Astrocyte of the cerebellum (primary cell): ENCODE results near the gene UGT2B10.
"Not testable (repeated sequence)": the region's sequence is repeated elsewhere in the genome, so short reads cannot be mapped to it uniquely, and the experiment has no call there.

Experiments
- DNase-seq: peaks from one replicate; pipeline ENCODE4 v3.0.0-alpha.2; 2011; ENCODE audit warnings: low read depth
- H3K4me3 ChIP-seq: 2 replicates; pipeline ENCODE4 v1.5.1; 2011; ENCODE audit warnings: mild to moderate bottlenecking, low read depth, low read length, moderate library complexity
- in situ Hi-C: cut with HindIII; loops from 2 replicates; pipeline ENCODE4 v1.10.0; 2017; ENCODE audit warnings: low sequenced_read_pairs
- TF ChIP-seq, protein P1 (sequence below): IDR thresholded peaks from 2 replicates; pipeline ENCODE4 v1.5.1; 2012; ENCODE audit warnings: low read length, low read depth, moderate library complexity, mild to moderate bottlenecking; ENCODE audit errors: missing control alignments

Gene UGT2B10

DNA sequence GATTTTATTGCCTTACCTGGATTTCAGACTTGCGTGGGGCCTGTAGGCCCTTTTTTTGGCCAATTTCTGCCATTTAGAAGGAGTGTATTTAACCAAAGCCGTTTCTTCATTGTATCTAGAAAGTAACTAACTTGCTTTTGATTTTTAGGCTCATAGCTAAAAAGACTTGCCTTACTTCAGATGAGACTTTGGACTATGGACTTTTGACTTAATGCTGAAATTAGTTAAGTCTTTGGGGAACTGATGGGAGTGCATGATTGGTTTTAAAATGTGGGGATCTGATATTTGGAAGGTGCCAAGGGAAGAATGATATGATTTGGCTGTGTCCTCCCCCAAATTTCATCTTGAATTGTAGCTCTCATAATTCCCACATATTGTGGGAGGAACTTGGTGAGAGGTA is 7.7 kb upstream of the UGT2B10 start:
- H3K4me3 ChIP-seq: no peak overlapping the region
- in situ Hi-C loops: no loop called here
- TF ChIP-seq, protein P1, sequence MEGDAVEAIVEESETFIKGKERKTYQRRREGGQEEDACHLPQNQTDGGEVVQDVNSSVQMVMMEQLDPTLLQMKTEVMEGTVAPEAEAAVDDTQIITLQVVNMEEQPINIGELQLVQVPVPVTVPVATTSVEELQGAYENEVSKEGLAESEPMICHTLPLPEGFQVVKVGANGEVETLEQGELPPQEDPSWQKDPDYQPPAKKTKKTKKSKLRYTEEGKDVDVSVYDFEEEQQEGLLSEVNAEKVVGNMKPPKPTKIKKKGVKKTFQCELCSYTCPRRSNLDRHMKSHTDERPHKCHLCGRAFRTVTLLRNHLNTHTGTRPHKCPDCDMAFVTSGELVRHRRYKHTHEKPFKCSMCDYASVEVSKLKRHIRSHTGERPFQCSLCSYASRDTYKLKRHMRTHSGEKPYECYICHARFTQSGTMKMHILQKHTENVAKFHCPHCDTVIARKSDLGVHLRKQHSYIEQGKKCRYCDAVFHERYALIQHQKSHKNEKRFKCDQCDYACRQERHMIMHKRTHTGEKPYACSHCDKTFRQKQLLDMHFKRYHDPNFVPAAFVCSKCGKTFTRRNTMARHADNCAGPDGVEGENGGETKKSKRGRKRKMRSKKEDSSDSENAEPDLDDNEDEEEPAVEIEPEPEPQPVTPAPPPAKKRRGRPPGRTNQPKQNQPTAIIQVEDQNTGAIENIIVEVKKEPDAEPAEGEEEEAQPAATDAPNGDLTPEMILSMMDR: no peak

DNA sequence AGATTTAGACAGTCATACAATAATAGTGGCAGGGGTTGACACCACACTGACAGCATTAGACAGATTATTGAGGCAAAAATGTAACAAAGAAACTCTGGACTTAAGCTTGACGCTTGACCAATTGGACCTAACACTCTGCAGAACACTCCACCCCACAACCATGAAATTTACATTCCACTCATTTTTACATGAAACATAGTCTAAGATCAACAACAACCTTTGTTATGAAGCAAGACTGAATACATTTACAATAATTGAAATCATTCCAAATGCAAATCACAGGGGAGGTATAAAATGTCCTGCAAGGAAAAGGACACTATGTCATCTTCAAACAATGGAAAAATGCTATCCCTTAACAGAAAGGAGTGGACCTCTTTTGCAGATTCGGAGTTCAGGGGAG is 4.9 kb upstream of the UGT2B10 start:
- H3K4me3 ChIP-seq: no peak overlapping the region
- TF ChIP-seq, protein P1: no peak
- DNase-seq: peak; percentile 0
- in situ Hi-C loops: no loop called here

More for the DNA sequence above, 7.7 kb upstream of the UGT2B10 start:
- DNase-seq: no peak

DNA sequence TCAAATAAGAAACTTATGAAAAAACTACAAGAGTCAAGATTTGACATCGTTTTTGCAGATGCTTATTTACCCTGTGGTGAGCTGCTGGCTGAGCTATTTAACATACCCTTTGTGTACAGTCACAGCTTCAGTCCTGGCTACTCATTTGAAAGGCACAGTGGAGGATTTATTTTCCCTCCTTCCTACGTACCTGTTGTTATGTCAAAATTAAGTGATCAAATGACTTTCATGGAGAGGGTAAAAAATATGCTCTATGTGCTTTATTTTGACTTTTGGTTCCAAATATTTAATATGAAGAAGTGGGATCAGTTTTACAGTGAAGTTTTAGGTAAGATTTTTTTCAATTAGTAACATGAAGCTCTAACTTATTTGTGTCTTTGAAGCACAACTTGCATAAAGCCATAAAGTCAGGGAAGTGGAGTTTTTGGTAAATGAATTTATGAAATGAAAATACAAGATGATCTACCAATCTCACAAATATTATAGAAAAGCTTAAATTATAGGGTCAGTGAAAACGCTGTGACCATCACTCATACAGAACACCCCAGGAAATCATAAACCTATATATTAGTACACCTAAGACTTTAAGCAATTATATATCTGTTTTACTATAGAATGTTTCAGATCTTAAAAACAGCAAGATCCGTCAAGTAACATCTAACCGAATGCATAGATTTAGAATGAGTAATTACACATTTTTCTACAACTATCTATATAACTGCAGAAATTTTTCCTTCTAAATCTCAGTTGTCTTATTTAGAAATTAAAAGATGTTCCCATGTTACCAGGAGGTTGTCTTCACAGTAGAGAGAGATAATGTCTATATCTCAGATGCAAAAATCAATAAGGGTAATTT is 844 bp downstream of the UGT2B10 start:
- in situ Hi-C loops, DNase-seq, H3K4me3 ChIP-seq: not testable (repeated sequence)

DNA sequence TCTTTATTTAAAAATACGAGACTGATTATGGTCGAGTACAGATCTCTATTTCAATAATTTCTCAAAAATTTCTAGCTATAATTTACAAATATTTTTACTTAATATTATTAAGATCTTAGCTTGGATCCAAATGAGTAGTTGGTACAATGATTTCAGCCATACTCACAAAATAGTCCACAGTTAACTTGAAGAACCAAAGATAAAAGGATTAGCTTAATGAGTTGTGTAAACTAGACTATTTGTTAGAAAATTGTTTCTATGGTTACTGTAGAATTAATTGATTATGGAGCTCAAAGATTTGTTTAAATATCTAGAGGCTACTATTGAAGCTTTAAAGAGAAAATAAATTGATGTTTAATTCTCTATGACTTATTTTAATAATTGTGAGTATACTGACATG is 1.6 kb downstream of the UGT2B10 start:
- in situ Hi-C loops: no loop called here

DNA sequence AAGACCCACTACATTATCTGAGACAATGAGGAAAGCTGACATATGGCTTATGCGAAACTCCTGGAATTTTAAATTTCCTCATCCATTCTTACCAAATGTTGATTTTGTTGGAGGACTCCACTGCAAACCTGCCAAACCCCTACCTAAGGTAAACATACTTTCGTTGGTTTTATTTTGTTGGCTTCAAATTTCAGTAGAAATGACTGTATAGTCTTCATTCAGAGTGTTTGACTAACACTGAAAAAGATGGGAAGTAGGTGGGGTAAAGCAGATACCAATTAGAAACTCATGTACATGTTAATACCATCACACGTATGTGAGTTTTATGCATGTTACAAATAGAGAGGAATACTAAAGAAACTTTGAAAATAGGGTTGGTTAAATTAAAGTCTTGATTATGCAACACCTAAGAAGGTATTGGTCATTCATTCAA is 2.3 kb downstream of the UGT2B10 start:
- in situ Hi-C loops, H3K4me3 ChIP-seq, DNase-seq: not testable (repeated sequence)

More for the DNA sequence above, 1.6 kb downstream of the UGT2B10 start:
- no peak overlapping the region for H3K4me3 ChIP-seq
- TF ChIP-seq, protein P1: no peak
- DNase-seq: no peak

DNA sequence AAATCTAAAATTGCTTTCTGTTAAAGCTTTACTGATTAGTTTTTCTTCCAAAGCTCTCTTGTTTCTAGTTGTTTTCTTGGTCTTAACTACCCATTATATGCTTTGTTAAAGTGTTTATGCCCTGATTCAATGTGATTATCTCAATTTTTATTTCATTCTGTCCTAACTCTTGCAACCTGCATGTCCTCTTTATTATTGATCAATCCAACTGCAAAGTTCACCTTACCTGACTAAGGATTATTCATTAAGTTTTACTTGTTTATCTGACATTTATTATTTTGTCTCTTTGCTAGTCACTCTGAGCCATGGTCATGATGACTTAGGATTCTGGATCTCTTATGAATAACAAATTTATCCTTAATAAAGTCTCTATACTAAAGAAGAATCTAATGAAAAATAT is 15.8 kb downstream of the UGT2B10 start:
- TF ChIP-seq, protein P1: no peak
- no peak for DNase-seq
- in situ Hi-C loops: no loop called here
- no peak overlapping the region for H3K4me3 ChIP-seq

DNA sequence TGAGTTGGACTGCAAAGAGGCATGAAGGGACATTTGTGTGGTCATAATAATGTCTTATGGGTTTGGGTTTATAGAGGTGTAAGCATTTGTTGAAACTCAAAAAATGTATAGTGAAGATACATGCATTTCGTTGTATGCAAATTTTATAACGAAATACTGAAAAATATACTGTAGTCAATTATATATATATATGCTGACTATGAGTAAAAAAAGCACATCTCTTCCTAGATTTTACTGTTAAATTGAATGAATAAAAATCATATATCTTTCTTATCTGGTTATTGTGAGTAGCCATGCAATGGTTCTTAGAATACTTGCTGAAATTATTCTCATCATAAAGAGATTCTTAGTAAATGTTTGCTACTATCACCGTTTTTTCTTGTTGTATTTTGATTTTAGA is 34.5 kb downstream of the UGT2B10 start:
- H3K4me3 ChIP-seq: no peak overlapping the region
- TF ChIP-seq, protein P1: no peak
- in situ Hi-C loops: no loop called here
- DNase-seq: no peak
